GM12872 (cell line): Measurements from ENCODE around the gene CLIP4.

Experiments used
- CTCF ChIP-seq: IDR thresholded peaks from 3 replicates; pipeline ENCODE4 v1.5.1; 2011; ENCODE audit warnings: low read depth, mild to moderate bottlenecking, low read length, moderate library complexity; ENCODE audit not compliant: insufficient read depth

Gene CLIP4

DNA sequence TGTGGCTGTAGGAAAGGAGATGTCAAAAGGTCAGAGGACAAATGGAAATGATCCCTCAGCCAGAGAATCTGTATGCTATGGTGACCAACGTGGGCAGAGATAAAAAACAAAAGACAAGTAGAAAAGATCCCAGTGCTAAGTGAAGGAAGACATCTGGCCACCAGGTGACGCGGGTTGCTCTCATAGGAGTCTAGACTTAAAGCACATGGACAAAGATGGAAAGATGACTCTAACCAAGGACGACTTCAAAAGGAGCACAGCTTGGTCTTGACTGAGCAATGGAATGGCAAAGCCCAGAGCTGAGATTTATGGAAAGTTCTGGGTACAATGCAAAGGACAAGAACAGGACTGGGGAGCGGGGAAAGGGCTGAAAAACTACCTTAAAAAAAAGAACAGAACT, 96.8 kb downstream of the CLIP4 start:
- TF ChIP-seq CTCF: no peak

- TF ChIP-seq CTCF: no peak
Observed at GRCh38 chr2:29213888-29214291, 98.7 kb downstream of the CLIP4 start.

DNA sequence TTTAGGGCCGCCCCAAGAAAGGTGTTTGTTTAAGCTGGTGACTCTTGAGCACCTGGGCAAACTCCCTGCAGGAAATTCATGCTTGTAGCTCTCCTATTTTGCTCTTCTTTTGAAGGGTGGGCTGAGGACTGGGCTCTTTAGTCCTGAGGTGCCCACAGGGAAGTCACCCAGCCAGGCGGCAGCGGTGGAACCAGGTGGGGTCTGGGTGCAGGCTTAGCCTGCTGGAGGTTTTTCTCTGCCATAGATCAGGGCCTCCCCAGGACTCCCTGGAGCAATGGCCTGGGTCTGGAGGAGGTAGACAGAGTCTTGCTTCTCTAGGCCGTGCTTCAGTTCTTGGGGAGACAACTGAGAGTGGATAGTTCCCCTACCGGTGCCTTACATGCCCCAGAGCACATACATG, 99.9 kb downstream of the CLIP4 start:
- no peak for TF ChIP-seq CTCF

DNA sequence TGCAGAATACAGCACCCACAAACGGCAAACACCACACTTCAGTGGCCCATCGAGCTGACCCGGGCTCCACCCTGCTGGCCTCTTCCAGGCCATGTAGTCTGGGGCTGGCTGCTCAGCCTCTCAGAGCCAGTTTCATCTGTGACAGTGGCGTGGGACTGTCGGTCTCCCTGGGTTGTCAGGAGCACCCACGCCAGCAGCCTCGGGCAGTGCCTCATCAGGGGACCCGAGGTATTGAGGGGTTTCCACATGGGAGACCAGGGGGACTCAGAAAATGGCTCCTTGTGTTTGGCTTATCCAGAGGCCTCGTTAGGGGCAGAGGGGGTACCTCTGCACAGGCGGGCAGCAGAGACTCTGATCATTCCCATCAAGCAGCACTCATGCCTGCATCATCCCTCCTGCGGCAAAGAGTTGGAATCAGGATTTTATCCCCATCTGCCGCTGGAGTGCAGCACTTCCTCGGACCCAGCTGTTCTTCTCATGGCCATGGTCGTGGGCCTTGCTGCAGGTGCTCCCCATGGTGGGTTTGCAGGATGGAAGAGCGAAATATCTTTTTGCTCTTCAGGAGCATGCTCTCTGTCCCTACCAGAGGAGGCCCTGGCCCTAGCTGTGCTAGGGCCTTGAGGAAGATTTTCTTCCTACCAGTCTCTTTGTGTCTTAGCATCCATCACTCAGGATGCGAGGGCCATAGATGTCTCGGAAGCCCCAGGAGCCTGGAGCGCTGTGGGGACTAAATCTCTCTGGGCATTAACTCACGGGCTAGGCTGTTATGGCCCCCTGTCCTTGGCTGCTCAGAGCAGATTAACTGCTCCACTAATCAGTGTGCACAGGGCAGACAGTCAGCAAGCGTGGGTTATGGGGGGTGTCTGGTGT, 100.8 kb downstream of the CLIP4 start:
- no peak for TF ChIP-seq CTCF

DNA sequence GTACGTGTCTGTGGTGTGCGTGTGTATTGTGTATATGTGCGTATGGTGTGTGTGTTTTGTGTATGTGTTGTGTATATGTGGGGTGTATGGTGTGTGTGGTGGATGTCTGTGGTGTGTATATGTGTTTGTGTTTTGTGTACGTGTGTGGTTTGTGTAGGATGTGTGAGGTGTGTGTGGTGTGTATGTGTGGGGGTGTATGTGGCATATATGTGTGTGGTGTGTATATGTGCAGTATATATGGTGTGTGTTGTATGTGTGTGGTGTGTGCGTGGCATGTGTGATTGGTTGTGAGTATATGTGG, 101.3 kb downstream of the CLIP4 start:
- no peak for TF ChIP-seq CTCF

GRCh38 chr2:29218071-29218470, 102.9 kb downstream of the CLIP4 start:
- no peak for TF ChIP-seq CTCF

GRCh38 chr2:29218550-29219125, 103.4 kb downstream of the CLIP4 start:
- TF ChIP-seq CTCF: no peak
